Activated T-cell treated with anti-CD3 and anti-CD28 coated beads, Interleukin-2, amount 50 U/mL, for 48 hours (primary cell): ENCODE measurements around the gene PLEKHA8.

ENCODE experiments used
- DNase-seq, 2 experiments: peaks; one replicate each; pipeline ENCODE4 v3.0.0-alpha.2; 2020

The PLEKHA8 gene

DNA sequence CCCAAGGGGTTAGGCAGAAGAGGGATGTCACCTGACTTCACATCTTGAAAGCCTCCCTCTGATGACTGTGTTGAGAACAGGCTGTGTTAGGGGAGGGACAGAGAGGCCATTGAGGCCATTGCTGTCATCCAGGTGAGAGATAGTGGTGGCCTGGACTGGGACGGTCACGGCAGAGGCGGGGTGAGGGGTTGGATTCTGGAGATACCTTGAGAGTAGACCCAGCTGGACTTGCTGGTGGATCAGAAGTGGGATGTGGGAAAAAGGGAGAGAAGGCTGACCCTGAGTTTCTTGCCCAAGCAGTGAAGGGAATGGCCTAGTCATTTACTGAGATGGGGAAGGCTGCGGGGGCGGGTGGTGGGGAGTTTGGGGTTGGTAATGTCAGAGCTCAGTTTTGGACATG lies 120.2 kb downstream of the PLEKHA8 start:
- DNase-seq, result no peak

DNA sequence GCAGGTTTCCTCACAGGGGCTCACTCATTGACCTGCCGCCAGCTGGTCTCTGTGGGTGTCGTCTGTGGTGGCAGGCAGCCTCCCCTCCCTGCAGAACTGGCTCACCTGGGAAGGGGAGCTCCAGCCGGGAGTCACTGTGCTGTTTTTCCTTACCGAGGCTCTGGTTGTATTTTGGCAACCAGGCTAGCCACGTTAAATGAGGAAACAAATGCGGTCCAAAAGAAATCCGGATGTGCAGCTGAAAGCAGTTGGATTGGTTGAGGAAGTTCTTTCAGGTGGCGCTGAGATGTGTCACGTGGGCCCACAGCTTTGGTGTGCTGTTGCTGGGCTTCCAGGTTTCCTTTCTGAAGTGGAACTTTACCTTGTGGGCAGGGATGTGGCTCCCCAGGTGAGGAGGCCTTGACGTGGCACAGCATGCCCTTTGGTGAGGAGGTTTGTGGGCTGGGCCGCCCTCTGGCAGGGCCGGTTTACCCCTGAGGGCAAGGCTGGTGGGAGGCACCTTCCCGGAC lies 120.8 kb downstream of the PLEKHA8 start:
- DNase-seq, result peak in 1 of 2 experiments; percentile 36

DNA sequence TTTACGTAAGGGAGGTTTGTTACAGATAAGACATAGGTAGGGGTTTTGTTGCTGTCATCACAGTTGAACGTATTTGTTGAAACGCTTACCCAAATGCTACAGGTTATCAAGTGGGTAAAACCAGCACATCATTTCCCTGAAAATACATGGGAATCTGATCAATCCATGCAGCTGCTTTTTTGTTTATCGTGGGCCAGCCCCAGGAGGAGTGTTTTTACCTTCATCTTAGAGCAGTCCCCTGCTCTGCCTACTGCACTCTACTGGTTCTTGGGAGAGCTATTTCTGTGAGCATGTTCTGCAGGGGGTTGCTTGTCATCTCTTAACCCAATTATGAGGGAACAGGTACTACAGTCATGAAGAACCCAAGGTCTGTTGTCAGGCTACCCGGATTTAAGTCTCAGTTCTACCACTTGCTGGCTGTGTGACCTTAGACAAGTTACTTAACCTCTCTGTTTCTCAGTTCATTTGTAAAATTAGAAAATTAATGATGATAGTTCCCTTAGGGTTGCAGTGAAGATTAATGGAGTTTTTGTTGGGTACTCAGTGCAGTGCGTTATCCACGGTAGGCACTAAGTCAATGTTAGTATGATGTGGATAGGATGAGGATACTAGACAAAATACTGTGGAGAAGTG lies 121.5 kb downstream of the PLEKHA8 start:
- DNase-seq, result no peak

DNA sequence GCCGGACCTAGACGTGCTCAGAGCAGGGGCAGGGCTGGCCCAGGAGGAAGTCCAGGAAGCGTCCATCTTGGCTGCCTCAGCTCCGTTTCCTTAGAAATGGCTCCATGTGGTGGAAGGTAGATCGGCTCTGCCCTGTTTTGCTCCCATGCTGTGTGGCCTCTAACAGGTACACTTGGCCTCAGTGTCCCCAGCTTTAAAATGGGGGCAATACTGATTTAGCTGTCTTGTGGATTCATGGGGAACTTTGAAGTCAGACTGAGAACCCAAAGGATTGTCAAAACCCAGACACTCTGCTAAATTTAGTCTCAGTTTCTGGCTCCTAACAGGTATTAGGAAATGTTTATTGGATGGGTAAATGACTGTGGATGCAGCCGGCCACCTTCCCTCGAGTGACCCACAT lies 122.5 kb downstream of the PLEKHA8 start:
- no peak for DNase-seq

DNA sequence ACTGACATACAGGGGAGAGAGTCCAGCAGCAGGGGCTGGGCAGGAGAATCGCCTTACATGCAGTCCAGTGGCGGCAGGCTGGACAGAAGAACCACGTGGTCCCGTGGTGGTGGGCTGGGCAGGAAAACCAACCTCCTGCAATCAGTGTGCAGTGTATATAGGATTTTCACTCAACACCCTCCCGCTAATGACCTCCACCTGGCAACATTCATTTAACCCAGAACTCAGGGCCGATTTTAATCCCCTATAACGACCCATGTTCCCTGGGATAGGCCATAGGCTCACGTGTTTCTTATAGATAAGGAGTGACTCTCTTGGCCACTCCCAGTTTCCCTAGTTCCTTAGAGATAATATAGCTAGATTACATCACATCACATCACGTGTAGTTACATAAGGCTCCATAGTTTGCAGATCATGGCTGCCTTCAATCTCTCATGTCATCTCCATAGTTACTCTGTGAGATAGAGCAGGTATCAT lies 125.9 kb downstream of the PLEKHA8 start:
- DNase-seq, result no peak

DNA sequence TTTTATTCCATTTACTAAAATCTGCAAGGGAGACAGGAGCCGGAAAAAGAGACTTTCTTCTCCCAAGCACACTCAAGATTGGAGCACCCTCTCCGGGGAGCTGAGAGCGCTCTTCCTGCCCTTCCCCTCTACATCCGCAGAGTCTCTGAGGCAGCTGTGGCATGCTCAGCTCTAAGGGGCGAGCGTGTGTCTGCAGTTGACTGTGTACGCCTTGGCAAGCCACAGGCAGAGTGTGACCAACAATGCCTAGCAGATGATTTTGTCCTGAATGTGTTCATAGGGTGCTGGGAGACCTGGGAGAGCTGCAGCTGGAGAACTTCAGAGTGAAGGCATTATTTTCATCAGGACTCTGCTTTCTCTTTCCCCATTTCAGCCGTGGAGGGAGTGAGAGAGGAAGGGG lies 127.3 kb downstream of the PLEKHA8 start:
- DNase-seq, result no peak

DNA sequence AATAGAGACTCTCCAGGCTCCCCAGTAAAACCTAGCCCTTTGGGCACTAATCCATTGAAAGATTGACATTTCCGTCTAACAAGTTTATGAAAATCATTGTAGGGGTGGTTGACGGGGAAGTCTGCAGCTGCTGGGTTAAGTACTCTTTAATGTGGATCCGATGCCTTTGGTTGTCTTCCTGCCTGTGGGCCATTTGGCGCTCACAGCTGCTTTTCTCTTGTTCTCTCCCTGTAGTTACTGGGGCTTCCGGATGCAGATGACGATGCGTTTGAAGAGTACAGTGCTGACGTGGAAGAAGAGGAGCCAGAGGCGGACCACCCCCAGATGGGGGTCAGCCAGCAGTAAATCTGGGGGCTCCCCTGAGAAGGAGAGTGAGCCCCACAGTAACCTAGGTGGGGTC lies 129.0 kb downstream of the PLEKHA8 start:
- peak in 1 of 2 experiments; percentile 40 for DNase-seq

DNA sequence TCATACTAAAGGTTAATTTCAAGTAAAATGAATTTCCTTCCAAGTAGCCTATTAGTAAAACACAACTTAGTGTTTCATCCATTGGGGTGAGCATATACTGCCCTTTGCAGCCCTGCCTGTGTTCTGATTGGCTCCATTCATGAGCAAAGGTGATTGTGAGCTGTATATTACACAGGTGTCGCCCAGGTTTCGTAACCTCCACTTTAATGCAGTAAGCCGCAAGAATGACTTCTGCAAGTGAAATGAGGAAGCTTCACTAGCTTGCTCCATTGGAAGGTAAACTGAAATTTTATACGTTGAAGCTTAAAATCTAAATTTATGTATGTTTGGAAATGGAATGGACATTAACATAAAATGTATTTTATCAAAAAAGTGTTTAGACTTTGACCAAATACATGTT lies 131.0 kb downstream of the PLEKHA8 start:
- DNase-seq, result no peak

DNA sequence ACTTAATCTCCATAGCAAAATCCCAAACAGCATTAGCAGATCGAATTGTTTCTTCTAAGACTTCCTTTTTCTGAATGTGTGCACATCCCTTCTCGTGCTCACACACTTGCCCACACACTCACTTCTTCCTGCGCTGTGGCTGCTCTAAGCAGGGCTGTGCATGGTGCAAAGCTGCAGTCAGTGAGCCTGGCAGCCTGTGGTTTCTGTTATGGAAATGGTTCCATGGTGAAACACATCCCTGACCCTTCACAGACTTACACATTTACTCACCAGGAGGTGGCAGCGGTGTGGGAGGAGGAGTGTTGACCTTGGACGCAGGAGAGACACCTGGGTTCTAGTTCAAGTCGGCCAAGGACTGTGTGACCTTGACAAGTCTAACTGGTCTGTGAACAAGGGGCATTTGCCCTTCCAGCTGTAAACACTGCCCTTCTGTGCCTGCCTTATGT lies 131.5 kb downstream of the PLEKHA8 start:
- DNase-seq, result peak; percentile 34 to 38

DNA sequence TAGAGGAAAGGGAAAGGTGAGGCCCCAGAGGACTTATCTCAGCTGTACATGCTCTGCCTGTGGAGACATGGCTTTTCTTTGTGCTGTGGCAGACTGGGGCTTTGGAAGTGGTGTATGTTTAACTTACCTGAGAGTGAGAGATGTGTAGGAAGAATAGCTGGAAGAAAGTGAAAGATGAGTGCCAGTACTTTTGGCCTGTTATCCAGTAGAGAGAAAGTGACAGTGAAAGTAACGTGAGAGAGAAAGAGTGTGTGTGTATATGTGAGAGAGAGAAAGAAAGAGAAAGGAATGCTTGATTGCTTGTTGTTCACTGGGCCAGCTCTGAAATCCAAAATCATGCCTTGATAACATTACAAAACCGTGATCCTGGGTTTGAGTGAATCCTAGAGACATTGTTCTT lies 132.1 kb downstream of the PLEKHA8 start:
- DNase-seq, result no peak

DNA sequence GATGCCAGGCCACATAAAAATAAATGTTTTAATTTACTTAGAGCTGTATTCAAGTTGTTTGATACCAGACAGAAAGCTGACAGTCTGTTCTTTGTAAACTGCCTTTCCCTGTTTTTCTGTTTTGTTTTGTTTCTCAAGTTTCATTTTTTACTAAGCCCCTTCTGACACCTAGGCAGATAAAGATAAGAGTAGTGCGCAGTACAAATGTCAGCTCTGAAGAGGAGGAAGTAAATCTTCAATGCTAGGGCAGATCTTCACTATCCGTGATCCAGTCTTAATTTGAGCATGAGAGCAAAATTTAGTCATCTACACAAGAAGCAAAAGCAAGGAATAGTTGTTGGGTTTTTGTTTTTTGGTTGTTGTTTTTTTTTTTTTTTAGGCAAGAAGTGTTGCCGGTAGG lies 133.9 kb downstream of the PLEKHA8 start:
- no peak for DNase-seq

DNA sequence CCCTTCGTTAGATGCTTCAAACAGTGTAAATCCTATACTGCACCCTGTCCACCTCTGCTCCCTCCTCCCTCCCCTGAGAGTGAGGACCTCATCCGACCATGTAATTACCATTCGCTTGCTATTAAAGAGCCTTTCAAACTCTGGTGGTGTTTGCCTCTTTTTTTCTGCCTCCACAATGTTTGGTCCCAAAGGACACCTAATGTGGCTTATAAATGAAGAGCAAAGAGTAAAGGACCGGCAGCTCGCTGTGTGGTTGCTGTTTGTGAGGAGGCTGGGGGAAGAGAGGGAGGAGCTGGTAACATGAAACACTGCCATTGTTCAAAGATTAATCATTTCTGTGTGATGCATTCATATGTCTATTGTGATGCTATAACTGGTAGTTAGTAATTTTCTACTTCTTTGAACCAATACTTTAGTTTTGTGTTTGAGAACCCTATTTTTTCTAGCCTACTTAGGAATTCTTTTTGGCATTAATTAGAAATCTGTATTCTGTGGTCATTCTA lies 134.5 kb downstream of the PLEKHA8 start:
- peak in 1 of 2 experiments; percentile 41 for DNase-seq

DNA sequence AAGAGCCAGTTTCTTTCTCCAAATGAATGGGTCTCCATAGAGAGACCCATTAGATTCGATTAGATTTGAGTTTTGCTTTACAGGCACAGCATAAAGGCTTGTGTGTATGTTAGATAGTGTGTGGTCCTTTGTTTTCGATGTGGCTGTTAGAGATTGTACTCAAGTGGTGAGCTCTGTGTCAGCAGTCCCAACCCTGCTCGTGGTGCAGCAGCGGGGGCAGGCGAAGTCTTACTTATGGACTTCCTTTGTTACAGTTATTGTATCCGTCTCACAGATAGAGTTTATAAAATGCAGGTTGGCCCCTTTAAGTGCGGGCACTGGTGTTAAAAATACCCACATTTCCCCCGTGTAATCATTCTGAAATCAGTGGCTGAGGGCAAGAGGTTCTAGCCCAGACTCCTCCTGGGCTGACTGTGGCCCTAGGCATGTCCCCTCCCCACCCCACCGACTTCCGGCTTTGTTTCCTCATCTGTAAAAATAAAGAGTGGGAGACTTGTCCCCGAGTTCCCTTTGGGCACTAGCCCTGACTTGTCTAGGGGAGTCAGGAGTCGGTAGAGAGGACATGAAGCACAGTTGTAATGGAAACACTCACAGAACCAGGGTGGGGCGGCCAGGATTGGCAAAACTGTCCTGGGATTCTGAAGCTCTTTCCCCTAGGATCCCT lies 135.2 kb downstream of the PLEKHA8 start:
- DNase-seq, result peak; percentile 37 to 44

DNA sequence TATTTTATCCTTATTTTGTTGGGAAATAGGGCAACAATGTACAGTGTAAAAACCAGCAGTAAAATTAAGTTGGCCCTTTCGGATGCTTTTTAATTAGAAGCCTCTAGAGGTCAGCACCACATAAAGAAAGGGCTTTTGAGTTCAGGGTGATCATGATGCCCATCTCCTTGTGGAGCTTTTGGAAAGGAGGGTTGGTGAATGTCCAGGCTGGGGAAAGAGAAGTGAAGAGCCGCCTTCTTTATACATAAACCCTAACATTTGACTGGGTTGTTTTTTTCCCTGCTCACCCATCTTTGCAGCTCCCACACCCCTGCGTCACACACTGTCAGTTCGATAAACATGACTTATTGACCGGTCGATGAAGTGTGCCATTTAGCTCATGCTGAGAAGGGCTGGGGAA lies 136.4 kb downstream of the PLEKHA8 start:
- DNase-seq, result no peak

DNA sequence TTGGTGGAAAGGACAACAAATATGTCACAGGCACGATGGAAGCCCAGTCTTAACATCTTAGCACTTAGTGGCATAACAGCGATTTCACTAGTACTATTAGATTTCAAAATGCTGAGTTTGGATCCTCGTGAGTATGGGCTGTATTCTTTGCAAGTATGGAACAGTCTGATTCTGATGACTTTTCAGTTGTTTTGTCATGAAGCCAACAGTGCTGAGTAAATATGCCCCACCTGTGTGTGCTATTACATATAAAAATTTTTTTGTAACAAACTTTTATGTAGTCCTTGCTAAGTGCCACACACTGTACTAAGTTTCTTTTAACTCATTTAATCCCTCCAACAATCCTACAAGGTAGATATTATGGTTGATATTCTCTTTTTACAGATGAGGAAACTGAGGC lies 137.4 kb downstream of the PLEKHA8 start:
- no peak for DNase-seq

DNA sequence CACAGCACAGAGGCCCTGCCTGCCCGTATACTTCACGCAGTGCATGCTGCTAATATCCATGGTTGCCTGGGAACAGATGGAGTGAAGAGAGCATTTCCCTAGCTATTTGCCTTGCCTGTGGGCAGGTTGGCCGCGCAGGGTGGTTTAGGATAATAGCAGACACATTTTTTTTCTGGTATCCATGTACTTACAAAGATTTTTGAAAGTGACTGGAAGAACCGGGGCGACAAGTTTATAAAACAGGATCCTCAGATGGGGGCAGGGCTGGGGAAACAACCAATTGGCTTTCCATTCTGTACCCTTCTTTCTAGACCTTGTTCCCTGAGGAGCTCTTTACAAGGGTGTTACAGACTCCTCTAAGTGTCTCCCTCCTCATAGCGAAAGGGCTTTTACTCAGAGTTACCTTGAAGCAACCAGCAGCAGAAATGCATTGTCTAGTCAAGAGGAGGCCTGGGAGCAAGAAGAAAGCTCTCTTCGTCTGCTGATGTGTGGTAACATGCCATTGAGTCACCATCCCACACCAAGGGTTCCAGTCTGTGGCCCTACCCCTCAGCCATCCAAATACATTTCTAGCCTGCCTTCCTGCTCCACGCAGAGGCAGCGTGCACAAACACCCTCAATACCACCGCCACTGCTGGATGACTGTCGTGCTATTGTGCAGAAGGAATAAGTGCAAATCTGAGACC lies 138.1 kb downstream of the PLEKHA8 start:
- DNase-seq, result no peak

DNA sequence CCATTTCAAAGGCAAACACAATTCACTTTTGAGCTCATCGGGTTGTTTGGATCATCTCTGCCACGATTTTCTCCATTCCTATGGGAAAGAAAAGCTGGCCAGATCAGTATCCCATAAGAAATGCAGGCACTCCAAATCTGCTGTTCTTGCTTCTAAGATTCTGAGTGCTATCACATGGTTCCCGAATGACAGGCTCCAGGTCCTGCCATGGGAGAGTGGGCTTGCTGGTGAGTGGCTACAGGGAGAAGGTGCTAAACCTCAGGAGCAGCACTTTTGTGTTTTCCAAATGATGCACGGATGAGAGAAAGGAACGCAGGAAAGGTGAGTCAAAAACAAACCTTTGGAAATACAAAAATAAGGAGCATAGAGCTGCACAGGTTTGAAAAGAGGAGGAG lies 138.6 kb downstream of the PLEKHA8 start:
- DNase-seq, result no peak

DNA sequence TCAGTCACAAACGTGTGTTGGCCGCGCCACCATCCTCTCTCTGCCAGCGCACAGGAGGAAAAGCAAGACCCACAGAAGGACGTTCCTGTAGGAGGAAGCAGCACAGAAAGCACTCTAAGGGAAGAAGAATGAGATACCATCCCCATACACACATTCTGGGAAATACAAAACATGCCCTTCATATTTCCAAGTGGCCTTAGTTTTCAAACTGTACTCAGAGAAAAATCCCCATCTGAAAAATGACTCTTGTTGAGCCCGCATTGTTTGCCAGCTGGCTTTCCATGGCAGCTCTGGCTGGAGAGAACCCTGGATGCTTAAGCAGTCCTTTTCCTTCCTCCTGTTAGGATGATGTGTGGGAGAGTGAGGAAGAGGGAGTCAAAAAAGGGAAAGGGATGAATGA lies 139.7 kb downstream of the PLEKHA8 start:
- DNase-seq, result no peak

DNA sequence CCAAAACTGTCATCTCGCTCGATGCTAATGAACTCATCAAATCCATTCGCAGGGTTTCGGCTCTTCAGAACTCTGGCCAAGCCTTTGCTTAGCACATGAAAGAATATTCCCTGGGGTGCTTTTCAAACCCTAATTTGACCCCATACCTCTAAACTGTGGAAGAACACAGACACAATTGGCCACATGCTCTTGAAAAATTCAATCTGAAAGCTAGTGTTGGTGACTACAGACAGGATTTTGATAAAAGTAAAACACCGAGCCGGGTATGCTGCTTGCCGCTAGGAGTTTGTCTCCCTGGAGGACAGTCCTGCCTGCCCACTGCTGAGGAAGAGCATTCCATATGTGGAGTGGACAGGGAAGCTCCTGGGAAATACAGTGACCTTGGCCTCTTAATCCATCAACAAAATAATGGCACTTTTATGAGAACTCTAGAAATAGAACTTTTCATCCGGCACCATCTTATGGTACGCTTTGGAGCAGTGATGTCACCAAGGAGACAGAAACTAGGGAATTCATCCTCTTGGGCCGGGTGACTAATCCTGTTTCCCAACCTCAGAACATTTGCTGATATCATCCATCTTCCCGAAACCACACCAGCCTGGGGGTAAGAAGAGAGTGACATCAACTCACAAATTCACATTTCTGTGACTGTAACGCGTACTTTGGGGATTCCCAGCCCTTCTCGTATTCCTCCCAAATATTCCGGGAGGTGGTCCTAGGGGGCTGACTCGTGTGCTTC lies 140.8 kb downstream of the PLEKHA8 start:
- DNase-seq, result no peak

DNA sequence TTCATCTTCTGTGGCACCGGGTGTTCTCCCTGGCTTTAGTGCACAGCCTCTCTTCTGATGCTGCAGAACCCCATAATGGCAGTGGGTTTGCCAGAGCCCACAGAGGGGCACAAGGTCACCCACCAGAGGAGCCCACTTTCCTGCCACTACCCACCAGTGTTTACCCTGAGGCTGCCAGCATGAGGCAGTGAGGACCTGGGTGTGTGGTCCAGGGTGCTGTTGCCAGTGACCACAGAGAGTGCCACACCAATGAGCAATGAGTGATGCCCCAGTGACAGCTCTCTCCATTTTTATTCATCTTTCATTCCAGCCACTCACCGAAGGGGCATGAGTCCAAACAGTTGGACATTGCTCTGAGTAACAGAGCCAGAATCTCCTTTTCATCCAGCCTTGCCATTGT lies 141.4 kb downstream of the PLEKHA8 start:
- DNase-seq, result no peak

DNA sequence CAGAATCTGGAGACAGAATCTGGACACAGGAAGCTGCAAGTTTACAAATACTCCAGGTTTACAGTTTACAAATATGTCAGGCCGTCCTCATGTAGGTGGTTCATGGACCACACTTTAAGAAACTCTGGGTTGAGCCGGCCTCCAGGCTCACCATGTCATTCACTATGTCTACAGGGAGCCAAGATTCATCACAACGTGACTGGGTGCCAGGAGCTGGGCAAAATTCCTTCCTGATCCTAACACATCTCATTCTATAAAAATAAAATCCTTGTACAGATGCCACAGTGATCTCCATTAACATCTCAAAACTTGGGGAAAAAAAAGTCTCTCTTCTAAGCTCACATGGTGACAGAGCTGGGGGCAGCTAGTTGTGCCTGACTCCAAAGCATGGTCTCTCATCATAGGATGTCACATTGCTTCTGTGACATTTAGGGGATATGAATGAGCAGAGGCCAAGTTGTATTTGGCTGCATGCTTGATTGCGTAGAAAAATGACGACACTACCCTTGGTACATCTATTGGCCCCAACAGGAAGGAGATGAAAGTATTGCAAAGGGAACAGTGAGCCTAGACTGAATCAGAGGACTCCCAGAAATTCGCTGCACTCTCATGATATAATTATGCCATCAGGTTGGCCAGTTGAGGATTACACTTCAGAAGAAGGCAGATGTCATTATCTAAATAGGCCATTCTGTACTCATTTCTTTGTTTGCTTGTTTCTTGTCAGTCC lies 142.4 kb downstream of the PLEKHA8 start:
- no peak for DNase-seq

DNA sequence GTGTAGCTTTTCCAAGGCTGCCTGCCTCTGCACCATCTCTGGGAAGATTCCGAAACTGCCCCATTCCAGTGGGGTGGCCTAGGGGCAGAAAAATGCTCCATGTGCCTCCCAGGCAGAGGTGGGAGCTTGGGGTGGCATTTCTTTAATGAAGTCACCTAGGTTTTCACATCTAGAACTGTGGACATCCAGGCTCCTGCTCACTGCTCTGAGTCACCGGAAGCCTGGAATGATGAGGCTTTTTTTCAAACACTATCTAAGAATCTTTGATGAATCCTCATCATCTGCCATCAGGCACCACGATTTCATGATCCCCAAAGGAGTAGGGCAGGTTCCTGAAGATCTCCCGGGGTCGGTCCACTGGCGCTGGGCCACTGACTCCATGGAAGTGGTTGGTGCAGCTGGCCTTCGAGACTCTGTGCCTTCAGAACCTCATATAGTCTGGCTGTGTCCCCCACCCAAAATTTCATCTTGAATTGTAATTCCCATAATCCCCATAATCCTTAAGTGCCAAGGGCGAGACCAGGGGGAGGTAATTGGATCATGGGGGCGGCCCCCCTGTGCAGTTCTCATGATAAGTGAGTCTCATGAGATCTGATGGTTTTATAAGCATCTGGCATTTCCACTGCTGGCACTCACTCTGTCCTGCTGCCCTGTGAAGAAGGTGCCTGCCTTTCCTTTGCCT lies 143.7 kb downstream of the PLEKHA8 start:
- DNase-seq, result no peak
